ENCODE data around the gene PACS1. TPM values are rescaled to one million over a fixed set of nuclear protein-coding genes. Genes with fewer than 3 reads are reported as not detected.

The PACS1 gene
- total RNA-seq, 4 donors from 2014 or later, result 17.9 to 37.6 (median 25.4) TPM

DNA sequence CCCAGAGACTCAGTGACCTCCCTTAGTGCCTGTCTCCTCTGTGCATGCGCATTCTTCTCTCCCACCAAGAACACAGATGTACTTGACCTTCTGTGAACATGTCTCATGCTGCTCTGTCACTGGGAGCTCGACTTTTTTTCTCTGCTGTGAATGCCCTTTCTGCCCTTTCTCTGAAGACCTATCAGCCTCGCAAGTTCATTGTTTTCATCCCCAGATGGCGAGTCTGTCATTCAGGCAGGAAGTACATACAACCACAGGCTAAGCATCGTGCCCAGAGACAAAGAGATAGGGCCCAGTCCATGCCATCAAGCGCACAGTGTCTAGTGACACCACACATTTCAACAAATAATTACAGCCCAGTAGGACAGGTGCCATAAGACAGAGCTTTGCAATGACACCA is 148.0 kb downstream of the PACS1 start:
- no peaks in the 10 kb centered on the region for H3K9me3 ChIP-seq
- TF ChIP-seq POLR2A (IDR thresholded peaks at IDR 0.05), result no peak
- TF ChIP-seq, protein P1, sequence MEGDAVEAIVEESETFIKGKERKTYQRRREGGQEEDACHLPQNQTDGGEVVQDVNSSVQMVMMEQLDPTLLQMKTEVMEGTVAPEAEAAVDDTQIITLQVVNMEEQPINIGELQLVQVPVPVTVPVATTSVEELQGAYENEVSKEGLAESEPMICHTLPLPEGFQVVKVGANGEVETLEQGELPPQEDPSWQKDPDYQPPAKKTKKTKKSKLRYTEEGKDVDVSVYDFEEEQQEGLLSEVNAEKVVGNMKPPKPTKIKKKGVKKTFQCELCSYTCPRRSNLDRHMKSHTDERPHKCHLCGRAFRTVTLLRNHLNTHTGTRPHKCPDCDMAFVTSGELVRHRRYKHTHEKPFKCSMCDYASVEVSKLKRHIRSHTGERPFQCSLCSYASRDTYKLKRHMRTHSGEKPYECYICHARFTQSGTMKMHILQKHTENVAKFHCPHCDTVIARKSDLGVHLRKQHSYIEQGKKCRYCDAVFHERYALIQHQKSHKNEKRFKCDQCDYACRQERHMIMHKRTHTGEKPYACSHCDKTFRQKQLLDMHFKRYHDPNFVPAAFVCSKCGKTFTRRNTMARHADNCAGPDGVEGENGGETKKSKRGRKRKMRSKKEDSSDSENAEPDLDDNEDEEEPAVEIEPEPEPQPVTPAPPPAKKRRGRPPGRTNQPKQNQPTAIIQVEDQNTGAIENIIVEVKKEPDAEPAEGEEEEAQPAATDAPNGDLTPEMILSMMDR (IDR thresholded peaks at IDR 0.05), result no peak
- peaks cover 11 to 91% (median 28%) of the 10 kb centered on the region in 3 donors for H3K36me3 ChIP-seq
- peaks cover 0 to 12% (median 0%) of the 10 kb centered on the region in 3 donors for H3K4me1 ChIP-seq
- H3K27me3 ChIP-seq, result no peaks in the 10 kb centered on the region
- no peak for DNase-seq
- 65 to 84% methylated on average over 6 of the region's 6 CpGs for WGBS, 2 donors
- intact Hi-C loops (cut with DNase I), result no loop called here
- no peak overlapping the region for H3K27ac ChIP-seq
- no peak overlapping the region for H3K4me3 ChIP-seq

DNA sequence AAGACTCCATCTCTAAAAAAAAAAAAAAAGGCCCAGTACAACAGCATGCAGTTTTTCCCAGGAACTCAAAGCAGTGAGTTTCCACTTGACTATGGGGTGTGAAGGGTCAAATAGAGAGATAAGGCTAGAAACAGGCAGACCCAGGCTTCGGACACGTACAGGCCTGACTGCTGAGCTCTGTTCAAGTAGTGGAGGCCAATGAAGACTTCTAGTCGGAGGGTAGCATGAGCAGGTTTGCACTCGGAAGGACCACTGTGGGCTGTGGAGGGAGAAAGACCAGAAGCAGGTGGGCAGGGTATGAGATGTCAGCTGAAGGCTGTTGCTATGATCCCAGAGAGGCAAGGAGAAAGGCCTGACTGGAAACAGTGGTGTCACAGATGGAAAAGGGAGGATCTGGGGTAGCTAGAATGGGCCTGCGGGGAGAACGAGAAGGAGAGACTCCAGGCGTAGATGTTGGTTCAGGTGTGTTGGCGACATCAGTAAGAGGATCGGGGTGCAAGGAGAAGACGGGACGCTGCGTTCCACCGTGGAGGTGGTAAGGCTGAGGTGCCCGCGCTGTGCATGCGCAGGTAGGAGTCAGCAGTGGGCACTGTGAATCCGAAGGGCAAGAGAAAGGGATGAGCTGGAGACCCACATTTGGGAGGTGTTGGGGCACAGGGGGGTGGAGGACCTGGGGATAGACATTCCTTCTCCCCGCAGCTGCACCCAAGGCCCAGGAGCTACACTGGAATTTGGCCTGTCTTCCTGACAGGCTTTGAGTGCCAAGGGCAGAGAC is 149.0 kb downstream of the PACS1 start:
- Histone ChIP-seq H3K36me3 (peaks cover 12 to 88% (median 28%) of the 10 kb centered on the region in 3 donors), H3K4me3 (no peak overlapping the region), H3K9me3 (no peaks in the 10 kb centered on the region), H3K27me3 (no peaks in the 10 kb centered on the region), H3K4me1 (peaks cover 0 to 14% (median 0%) of the 10 kb centered on the region in 3 donors), H3K27ac (no peak overlapping the region)
- intact Hi-C loops (cut with DNase I), result no loop called here
- TF ChIP-seq, protein P1 (IDR thresholded peaks at IDR 0.05), result no peak
- no peak for TF ChIP-seq POLR2A (IDR thresholded peaks at IDR 0.05)
- no peak for DNase-seq
- 94 to 95% methylated on average over 18 of the region's 18 CpGs for WGBS, 2 donors

- H3K36me3 ChIP-seq, result peaks cover 21 to 88% (median 34%) of the 10 kb centered on the region in 3 donors
These were observed 149.9 kb downstream of the PACS1 start for GRCh38 chr11:66219846-66220565.

DNA sequence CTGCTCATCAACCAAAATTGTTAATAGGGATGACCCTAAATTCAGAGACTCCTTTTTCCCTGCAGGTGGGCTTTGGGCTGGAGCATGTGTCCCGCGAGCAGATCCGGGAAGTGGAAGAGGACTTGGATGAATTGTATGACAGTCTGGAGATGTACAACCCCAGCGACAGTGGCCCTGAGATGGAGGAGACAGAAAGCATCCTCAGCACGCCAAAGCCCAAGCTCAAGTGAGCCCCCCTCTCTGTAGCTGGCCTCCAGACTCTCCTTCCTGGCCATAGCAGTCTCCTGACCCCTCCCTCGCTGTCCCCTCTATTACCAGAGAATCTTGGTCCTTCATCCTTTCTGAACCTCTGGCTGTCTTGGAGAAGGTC is 150.5 kb downstream of the PACS1 start:
- no peaks in the 10 kb centered on the region for H3K27me3 ChIP-seq
- no peaks in the 10 kb centered on the region for H3K9me3 ChIP-seq
- peaks cover 0 to 14% (median 0%) of the 10 kb centered on the region in 3 donors for H3K4me1 ChIP-seq
- TF ChIP-seq, protein P1 (IDR thresholded peaks at IDR 0.05), result no peak
- TF ChIP-seq POLR2A (IDR thresholded peaks at IDR 0.05), result no peak
- intact Hi-C loops (cut with DNase I), result loop anchor here (10.0 kb wide), 1 partner anchor 64 kb away; the partner anchor contains the start of gene YIF1A
- 89 to 100% methylated on average over 1 of the region's 6 CpGs for WGBS, 2 donors
- H3K4me3 ChIP-seq, result no peak overlapping the region
- H3K36me3 ChIP-seq, result peaks cover 21 to 86% (median 35%) of the 10 kb centered on the region in 3 donors
- no peak for DNase-seq
- no peak overlapping the region for H3K27ac ChIP-seq

More at GRCh38 chr11:66219846-66220565, 149.9 kb downstream of the PACS1 start:
- no peak for TF ChIP-seq POLR2A (IDR thresholded peaks at IDR 0.05)
- TF ChIP-seq, protein P1 (IDR thresholded peaks at IDR 0.05), result no peak
- Histone ChIP-seq H3K4me1 (peaks cover 0 to 14% (median 0%) of the 10 kb centered on the region in 3 donors), H3K4me3 (no peak overlapping the region), H3K27ac (no peak overlapping the region), H3K27me3 (no peaks in the 10 kb centered on the region), H3K9me3 (no peaks in the 10 kb centered on the region)
- DNase-seq, result no peak
- 93 to 97% methylated on average over 14 to 16 of the region's 19 CpGs for WGBS, 2 donors
- intact Hi-C loops (cut with DNase I), result loop anchor here (10.0 kb wide), 1 partner anchor 65 kb away; the partner anchor contains the start of gene YIF1A

DNA sequence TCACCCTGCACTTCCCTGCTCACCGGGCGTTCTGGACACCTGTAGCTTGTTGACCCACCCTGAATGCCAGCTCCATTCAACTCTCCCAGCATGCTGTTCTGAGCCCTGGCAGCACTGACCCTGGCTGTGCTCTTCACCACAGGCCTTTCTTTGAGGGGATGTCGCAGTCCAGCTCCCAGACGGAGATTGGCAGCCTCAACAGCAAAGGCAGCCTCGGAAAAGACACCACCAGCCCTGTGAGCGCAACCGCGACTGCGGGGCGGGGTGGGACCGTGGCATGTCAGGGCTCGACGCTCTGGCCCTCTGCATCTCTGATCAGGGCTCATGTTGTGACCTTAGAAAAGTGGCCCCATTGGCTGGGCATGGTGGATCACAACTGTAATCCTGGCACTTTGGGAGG is 150.9 kb downstream of the PACS1 start:
- H3K9me3 ChIP-seq, result no peaks in the 10 kb centered on the region
- H3K27me3 ChIP-seq, result no peaks in the 10 kb centered on the region
- no peak for DNase-seq
- peaks cover 21 to 85% (median 35%) of the 10 kb centered on the region in 3 donors for H3K36me3 ChIP-seq
- TF ChIP-seq, protein P1 (IDR thresholded peaks at IDR 0.05), result no peak
- no peak for TF ChIP-seq POLR2A (IDR thresholded peaks at IDR 0.05)
- H3K4me3 ChIP-seq, result no peak overlapping the region
- H3K4me1 ChIP-seq, result peaks cover 0 to 14% (median 0%) of the 10 kb centered on the region in 3 donors
- no peak overlapping the region for H3K27ac ChIP-seq
- 75 to 82% methylated on average over 3 to 4 of the region's 13 CpGs for WGBS, 2 donors
- intact Hi-C loops (cut with DNase I), result loop anchor here (10.0 kb wide), 1 partner anchor 64 kb away; the partner anchor contains the start of gene YIF1A
